NCI-H345 treated with DMSO at 0.1 percent for 48 hours (cell line): ENCODE measurements around the gene PKDREJ.

Experiments
- DNase-seq: peaks from one replicate; lab custom pipeline; 2025; ENCODE audit not compliant: unreplicated experiment; lab: John Stamatoyannopoulos, UW

Gene PKDREJ

DNA sequence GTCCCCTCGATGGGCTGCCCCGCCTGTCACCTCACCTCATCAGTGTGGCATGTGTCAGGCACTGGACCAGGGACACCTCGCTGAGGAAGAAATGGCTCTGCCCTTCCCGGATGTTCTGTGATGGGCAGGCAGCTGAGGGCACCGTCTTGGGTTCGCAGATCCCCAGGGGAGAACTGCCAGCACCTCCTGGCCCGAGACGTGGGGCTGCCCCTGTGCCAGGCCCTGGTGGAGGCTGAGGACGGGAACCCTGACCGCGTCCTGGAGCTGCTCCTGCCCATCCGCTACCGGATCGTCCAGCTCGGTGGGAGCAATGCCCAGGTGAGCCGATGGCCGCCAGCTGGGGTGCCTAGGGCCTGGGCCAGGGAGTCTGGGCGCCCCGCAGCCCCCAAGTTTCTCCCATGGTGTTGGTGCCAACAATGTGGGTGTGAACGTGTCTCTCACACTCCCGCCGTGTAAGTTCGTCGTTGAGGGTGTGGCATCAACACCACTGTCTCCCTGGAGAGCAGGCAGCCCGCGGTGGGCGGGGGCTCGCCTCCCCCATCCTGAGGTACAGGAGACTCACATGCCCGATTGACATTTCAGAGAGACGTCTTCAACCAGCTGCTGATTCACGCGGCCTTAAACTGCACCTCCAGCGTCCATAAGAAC is 26.2 kb upstream of the PKDREJ start:
- DNase-seq = no peak

DNA sequence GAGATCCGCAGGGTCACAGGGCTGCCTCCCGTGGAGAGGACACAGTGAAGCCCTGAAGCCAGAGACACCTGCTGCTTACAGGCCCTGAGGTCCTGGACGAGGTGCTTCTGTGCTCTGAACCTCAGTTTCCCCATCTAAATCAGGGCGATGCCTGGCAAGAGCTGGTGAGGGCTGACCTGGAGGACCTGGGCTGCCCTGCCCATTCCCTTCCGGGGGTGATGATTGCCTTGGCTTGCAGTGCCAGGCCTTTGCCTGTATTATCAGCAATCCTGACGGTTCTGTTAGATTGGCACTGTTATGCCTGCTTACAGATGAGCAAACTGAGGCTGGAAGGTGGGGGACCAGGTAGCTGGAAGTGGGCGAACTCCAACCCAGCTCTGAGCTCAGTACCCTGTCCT is 25.7 kb upstream of the PKDREJ start:
- no peak for DNase-seq

DNA sequence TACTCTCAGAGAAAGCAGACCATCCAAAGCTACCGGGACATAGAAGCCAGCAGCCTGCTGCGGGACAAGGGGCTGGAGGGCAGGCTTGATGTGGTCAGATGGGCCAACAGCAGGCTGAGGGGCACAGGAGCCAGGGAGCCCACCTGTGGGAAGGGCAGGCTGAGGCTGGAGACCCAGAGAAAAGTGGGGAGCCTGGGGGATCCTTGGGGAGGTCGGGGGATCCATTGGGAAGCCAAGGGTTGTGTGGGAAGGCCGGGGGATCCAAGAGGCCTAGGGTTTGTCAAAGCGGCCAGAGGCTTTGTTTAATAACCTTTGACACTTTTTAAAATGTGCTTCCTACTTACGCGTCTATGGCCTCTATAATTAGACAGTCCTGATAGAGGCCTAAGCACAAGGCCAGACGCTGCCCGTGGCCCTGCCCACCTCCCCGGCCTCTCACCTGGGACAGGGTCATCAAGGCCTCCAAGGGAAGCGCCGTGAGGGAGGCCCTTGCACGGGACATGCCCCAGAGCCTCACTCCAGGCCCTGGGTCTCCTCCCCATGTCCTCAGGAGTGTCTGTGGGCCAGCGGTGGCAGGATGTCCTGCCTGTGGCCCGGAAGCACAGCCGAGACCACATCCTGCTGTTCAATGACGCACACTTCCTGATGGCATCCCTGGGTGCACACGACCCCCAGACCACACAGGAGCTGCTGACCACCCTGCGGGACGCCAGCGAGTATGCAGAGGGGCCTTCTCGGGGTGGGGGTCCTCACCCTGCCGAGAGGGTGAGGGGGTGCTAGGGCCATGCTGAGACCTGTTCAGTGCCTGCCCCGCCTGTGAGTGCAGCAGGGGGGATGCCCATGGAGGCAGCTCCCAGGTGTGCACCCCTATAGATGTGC is 25.0 kb upstream of the PKDREJ start:
- no peak for DNase-seq

DNA sequence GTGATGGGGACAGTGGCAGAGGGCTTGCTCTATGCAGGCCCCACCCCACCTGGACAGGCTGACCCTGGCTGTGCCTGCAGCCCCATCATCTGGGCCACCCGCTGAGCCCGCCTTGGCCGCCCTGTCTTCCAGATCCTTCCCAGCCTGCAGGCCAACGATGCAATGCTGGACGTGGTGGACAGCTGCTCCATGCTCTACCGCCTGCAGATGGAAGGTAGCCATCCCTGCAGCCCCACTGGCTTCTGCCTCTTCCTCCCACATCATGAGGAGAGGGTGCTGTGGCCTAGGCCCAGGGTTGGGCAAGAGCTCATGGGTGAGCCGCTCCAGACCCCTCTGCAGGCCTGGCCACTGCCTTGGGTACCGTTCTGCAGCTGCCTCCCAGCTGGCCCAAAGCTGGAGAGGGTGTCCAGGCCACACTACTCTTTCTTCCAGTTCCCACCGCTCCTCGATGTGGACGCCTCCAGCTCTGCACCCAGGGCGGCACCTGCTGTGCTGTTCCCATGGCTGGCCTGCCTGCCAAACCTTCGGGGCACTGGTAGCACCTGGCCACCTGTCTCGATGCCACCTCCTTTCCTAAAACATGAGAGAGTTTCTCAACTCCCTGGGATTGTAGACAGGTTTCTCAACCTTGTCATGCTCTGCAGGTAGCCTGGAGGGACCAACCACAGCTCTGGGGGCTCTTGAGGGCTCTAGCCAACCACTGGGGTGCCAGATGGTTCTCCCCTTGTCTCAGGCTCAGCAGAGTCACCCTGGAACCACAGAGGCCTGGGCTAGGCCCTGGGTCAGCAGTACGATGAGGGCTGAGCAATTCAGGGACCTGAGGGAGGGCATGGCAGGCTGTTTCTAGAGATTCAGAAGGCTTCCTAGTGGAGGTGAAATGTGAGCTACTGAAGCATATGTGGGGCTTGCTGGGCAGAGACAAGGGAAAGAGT is 24.1 kb upstream of the PKDREJ start:
- DNase-seq = no peak

DNA sequence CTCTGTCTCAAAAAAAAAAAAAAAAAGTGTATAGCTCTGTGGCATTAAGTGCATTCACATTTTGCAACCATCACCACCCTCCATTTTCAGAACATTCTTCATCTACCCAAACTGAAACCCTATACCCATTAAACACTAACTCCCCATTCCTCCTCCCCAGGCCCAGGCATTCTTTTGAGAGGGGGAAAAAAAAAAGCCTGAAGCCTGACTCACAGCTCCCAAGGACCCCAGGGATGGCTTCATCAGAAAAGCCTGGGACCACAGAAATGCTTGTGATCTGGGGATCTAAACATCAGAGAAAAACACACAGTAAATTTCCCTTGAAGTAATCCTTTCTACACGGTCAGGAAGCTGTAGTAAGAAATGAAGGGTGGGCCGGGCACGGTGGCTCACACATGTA is 22.9 kb upstream of the PKDREJ start:
- no peak for DNase-seq

DNA sequence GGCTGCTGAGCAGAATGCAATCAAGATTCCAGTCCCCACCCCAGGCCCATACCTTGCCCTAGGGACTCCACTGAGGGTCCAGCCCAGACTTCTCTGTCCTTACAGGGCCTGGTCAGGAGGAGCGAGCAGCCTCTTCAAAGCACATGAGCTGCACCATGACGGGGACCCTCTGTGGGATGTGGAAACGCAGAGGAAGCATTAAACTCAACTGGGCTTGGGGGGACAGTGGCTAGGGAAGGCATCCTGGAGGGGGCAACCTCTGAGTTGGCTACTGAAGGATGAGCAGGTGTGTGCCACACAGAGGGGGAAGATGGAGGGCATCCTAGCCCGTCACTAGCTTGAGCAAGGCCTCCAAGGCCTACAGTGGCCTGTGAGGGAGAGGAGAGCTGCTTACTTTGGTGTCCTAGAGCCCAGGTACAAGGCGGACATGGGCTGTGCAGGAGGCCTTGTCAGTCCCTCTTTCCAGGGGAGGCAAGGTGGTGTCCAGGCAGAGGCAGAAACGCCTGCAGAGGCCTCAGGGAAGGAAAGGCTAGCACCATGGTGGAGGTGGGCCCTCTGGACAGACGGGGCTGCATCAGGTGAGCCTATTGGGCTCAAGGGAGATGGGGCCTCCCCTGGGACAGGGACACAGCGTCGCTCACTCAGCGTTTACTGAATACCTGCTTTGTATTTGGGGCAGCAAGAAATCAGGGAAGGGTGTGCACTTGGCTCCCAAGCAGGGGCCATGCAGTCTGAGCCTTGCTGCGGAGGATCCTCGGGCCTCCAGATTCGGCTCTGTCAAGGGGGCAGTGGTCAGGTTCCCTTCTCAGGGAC is 18.9 kb upstream of the PKDREJ start:
- no peak for DNase-seq

DNA sequence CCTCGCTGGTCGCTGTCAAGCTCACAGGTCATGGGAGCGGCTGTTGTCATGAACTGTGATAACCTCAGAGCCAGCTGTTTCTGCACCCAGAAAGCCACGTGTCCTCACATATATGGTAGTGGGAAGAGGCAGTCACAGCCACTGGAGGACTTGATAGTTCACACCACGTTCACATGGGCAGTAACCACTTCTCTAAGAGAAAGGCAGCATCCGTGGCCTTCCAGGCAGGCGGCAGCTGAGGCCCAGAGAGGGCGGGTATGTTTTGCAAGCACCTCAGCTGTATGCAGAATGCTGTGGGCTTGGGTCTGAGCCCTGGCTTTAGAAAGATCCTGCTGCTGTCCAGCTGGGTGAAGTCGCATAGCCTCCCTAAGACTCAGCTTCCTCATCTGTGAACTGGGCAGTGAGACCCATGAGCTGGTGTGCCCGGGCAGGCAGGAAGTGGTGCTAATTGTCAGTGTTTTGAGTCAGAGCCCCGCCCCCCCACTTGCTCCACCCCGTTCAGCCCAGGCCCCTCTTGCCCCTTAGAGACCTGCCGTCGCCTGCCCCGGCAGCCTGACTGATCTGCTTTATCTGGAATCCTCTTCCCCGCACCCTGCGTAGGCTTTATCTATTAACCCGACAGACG is 18.0 kb upstream of the PKDREJ start:
- no peak for DNase-seq

DNA sequence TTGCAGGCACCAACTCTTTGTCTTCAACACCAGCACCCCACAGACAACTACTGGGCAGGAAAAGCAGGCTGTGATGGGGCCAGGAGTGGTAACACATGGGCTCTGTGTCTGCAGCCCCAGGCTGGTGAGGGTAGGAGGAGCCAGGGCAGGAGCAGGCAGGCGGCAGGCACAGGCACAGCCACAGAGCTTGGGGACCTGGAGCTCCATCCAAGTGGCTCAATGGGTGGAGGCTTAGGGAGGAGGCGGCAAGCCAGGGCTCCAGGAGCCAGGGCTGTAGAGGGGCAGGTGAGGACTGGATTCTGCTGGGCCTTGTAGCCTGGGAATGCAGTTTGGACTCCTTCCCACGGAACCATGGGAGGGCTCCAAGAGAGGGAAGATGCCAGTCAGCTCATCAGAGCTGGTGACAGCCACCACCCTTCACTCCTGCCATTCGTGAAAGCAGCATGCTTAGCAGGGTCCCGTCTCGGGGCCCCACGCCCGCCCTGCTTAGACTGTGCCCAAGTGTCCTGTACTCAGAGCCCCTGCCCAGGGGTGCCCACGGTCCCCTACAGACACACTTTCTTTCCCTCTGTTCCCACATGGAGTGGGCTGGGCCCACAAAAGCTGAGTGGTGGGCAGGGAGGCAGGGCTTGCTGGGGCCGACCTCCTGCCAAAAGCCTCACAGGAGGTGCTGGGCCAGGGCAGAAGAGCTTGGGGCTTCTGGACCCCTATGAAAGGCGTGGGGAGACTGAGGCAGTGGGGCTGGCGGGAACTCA is 17.1 kb upstream of the PKDREJ start:
- DNase-seq = no peak

DNA sequence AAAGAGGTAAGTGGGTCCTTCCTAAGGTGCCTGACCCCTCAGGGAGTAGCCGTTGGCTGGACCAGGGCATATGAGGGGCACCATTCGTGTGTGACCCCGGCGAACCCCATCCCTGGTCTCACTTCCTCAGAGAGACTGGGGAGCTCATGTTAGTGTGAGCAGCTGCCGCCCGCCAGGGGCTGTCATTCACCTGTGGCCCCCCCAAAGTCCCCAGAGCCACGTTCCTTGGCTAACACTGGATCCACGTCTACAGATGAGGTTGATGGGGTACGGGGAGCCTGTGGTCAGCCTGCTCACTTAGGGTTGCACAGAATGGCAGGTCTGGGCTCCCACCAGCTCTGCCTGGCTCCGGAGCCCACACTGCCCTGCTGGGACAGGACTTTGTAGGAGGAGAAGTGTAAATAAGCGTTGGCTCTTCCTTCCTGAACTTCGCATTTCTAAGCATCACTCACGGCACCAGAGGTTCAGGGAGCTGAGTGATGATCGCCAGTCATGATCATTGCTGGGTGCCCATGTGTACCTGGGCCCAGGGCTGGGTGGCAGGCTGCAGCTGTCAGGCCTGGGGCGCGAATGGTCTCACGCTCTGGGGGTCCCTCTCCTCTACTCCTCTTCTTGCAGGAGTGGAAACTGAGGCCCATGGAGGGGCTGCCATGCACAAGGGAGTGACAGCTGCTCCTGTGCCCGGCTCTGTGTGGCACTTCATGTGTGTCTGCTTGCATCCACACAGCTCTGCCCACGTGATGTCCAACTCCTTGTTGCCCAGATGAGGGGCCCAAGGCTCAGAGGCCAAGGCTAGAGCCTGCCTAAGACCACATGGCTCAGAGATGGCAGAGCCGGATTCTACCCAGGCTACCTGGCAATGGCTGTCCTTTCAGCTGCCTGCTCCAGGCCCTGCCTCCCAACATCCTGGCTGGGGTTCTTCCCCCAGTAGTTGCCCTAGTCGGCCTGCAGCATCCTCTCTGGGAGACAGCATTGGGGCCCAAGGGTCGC is 15.8 kb upstream of the PKDREJ start:
- DNase-seq = no peak

DNA sequence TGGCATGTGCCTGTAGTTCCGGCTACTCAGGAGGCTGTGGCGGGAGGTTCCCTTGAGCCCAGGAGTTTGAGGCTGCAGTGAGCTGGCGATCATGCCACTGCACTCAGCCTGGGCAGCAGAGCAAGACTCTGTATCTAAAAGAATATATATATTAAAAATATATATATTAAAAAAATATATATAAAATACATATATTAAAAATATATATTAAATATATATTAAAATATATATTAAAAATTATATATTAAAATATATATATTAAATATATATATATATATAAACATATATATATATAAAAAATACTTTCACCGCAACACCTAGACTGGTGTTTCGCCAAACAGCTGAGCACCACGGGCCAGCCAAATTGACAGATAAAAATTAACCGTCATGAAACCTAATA is 13.4 kb upstream of the PKDREJ start:
- no peak for DNase-seq

DNA sequence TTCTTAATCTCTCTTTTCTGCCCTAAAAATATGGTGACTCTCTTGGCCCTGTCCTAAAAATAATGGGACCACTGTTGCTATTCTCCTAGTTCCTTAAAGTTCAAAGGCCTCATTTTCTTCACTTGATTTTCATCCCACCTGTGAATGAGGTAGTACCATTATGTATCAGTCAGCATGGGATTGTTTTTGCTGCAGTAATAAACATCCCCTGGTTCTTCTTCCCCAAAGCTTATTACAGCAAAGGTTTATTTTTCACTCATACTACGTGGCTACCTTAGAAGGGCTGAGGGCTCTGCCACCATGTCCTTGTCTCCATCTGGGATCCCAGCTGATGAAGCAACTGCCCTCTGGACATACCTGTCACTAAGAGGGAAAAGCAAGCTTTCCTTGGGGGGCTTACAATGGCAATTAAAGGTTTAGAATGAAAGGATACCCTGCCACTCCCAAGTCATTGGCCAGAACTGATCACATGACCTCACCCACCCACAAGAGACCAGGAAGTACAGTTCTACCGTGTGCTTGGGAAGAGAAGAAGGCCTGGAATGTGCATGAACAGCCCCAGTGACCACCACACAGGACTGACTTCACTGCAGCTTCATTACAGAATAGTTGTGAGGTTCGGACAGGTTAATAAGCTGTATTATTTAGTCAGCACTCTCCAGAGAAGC is 12.4 kb upstream of the PKDREJ start:
- DNase-seq = no peak

DNA sequence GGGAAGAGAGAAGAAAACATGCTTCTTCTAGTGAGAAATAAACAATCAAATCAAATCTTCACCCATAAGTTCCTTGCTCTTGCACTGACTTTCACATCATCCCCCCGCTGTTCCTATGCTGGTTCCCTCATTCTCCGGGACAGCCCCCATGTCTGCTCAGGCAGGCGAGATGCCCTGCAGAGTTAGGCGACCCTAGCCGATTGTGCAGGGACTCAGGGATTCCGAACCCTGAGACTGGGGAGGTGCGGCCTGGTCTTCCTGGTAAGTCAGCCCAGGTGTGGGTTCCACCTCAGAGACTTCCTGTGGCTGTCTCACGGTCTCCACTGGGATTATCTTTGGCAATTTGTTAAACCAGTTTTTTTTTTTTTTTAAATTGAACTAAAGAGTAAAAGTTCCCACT is 11.2 kb upstream of the PKDREJ start:
- no peak for DNase-seq

DNA sequence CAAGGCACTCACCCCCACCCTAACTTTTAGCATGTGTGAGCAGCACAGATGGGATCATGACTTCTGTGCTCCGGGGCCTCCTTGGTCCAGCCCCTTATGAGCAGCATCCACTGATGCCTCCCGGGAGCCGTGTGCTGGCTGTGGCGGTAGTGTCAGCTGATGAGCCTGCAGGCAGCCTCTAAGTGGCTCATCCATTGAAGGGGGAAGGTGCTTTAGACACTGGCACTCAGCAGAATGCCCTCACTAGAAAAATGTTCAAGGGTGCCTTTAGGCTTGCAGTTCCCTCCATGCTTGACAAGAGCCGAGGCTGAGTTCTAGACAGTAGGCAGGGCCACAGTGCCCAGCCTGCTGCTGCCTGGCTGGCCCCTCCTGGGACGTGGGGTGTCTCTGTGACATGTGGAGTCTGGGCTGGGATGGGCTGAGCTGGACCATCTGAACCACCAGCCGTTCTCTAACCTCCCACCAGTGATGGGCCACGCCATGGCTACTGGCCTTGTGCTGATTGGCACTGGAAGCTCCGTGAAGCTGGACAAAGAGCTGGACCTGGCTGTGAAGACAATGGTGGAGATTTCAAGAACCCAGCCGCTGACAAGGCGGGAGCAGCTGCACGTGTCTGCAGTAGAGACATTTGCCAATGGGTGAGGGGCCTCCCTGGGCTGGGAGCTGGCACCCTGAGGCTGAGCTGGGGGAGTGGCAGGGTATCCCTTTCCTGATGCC is 10.4 kb upstream of the PKDREJ start:
- no peak for DNase-seq

DNA sequence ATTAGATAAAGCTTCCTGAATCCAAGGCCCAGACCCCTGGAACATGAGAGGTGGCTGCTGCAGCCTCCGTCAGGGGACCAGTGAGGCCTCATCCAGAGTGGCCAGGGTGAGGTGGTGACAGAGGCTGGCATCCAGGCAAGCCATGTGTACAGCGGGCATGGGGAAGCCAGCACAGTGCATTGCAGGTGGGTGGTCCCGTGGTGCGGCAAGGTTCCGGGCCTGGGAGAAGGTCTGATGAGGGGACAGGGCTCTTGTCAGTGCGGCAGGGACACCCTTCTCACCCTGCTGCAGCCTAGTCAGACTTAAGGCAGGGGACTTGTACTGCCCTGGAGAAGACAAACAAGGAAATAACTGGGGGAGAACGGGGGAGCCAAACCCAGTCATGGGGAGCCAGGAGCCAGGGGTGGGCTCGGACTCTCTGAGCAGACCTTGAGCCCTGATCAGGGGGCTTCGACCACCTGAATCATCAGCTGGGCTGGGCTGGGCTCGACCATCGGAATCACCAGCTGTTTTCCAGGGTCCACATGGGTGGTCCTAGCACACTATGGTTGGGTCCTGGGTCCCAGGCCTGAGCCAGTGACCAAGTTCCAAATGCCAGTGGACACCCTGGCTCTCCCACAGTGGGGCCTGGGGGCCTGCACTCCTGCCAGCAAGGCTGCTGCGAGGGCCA is 9.8 kb upstream of the PKDREJ start:
- no peak for DNase-seq

DNA sequence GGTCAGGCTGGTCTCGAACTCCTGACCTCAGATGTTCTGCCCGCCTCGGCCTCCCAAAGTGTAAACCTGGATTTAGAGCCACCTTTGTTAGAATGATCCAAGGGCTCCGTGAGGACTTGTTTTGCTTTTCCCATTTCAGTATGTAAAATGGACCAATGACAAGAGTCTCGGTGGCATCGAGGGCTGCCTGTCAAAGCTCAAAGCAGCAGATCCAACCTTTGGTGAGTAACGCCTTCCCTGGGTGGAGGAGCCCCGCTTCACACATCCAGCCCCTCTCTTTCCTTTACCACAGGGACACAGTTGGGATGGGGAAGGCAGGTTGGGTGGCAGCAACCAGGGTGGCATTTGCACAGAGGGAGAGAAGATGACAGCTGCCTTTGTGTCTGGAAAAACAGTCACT is 9.1 kb upstream of the PKDREJ start:
- no peak for DNase-seq

DNA sequence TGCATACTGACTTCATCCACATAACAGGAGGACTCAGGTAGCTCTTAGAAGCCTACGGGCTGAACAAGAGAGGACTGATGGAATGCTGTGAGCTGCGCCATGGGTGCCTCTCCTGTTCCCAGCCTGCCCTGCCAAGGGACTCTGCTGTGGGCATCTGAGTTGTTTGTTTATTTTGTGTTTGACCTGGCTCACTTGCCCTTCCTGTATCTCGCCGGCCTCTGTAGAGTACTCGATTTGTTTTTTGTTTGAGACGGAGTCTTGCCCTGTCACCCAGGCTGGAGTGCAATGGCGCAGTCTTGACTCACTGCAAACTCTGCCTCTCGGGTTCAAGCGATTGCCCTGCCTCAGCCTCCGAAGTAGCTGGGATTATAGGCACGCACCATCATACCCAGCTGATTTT is 6.4 kb upstream of the PKDREJ start:
- DNase-seq = no peak
